HG03196 (cell line): Measurements from ENCODE around the gene KRT81.
"Not testable (repeated sequence)": the region's sequence is repeated elsewhere in the genome, so short reads cannot be mapped to it uniquely, and the experiment has no call there.

Experiments used
- ATAC-seq: cut with Tn5 transposase; IDR thresholded peaks from one replicate; pipeline ENCODE4 v1.9.1; 2021; ENCODE audit not compliant: unreplicated experiment

KRT81 gene

DNA sequence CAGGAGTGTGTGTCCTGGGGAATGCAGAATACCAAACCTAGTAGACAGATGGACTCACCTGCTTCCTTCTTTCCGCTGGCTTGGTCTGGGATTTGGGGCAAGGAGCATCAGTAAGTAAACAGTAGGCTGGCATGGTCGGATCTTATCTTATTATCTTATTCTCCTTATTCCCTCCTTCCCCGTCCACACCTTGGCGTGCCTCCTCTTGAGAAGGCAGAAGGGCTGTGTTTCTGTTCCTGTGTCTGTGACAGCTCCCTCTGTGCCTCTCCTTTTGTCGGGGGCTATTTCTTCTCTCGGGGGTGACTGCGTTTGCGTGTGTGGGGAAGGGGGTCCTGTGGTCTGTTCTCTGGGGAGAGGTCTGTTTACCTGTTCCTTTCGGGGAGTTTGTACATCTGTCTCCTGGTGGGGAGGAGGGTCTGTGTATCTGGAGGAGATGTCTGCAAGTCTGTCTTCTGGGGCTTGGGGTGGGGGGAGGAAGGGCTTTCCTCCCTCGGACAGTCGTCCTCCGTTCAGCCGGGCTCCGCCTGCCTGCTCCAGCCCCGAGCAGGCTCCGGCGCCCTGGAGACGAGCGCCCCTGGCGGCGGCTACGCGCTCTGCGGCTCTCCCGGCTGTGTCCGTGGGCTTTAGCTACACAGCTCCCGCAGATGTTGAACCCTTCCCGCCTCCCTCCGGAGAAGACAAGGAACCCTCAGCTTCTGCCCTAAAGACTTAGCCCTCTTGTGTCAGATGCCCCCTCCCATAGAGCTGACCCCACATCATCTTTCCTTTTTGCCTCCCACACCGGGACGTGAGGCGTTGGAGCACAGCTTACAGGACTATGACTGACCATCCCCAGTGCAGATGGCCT is 12.5 kb downstream of the KRT81 start:
- peak; percentile 58 for ATAC-seq

- no peak for ATAC-seq
Measured at GRCh38 chr12:52277486-52278245, 13.7 kb downstream of the KRT81 start.

DNA sequence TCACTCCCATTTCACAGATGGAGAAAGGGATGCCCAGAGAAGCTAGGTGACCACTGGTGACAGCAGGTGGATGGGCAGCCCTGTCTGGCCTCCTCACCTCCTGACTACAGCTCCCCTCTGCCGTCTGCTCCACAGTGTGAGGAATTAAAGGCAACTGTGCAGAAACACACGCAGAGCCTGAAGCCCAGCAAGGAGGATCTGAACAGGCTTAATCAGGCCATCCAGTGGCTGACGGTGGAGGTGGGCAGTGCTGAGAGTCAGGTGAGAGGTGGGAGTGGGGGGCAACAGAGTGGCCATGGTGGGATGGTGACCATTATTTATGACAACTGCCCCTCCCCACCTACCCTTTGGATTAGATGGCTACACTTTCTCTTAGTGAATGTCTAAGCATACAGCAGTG is 15.6 kb downstream of the KRT81 start:
- no peak for ATAC-seq

DNA sequence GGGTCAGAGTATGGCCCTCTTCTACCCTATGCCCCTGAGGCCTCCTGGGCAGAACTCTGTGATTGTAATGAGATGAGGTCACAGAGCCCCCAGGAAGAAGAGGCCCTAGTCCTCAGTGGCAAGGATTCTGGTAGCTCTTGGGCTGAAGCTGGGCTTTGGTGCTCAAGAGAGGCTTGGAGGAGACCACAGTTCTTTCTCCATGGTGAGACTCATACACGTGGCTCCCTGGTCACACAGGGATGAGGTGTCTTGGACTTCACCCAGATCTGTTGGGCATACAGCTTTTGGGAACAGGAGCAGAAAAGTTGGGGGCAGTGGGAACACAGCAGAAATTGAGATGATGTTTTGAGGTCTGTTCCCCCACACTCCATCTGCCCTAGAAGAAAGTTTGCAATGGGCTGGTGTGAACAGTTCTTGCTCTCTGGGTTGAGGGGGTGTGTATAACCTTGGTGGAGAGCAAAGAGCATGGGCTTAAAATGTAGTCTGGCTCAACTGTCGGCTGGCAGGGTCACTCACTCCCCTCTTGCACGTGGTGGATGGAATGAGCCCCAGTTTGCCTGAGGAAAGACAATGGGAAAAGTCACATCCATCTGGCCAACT is 16.7 kb downstream of the KRT81 start, which contains the start of gene KRT86:
KRT86 (plus strand) TSS at position 125 of the 600 bp plus-strand sequence. CDS start 27,272 bp downstream, outside the sequence.
- ATAC-seq = no peak

- ATAC-seq = no peak
Measured at GRCh38 chr12:52271158-52271557, 20.2 kb downstream of the KRT81 start.

GRCh38 chr12:52270541-52271070 is 20.7 kb downstream of the KRT81 start:
- ATAC-seq = no peak

GRCh38 chr12:52268212-52268611 is 23.1 kb downstream of the KRT81 start:
- ATAC-seq = no peak

DNA sequence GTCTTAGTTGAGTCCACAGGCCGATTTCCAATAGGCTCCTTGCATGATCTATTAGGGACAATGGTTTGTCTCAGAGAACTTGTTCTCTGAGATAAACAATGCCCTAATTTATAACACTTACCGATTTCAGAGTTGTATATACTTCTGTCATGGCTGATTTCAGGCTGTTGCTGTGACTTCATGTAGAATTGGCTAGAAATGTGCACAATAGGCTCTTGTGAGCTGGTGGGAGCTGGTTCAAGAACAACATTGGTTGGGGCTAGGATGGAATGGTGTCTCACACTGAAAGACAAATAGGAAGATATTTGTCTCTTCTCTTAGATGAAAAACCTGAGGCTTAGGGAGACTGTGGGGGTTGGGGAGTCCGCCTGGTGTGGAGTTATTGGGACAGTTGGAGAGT is 23.6 kb downstream of the KRT81 start:
- ATAC-seq = no peak

GRCh38 chr12:52267266-52267665 is 24.1 kb downstream of the KRT81 start:
- ATAC-seq = no peak

GRCh38 chr12:52266514-52266913 is 24.8 kb downstream of the KRT81 start:
- ATAC-seq = no peak

DNA sequence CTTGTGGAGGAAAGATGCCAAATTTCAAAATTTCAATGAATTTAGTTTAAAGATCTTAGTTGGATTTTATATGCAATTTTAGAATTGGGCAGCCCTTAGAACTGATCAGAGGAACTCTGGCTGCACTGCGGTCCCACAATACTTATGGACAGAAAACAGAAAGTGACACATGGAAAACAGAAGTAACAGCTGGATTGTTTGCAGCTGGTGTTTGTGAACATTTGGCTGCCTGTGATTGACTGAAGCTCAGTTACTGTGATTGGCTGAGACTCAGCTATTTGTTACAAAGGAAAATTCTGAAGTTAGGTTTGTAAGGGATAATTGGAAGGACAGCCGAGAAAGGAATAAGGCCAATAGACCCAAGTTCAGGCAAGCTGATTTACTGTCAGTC is 26.9 kb downstream of the KRT81 start:
- no peak for ATAC-seq

- no peak for ATAC-seq
Measured at GRCh38 chr12:52263761-52264434, 27.4 kb downstream of the KRT81 start.

- ATAC-seq = no peak
Measured at GRCh38 chr12:52262286-52262685, 29.0 kb downstream of the KRT81 start.

DNA sequence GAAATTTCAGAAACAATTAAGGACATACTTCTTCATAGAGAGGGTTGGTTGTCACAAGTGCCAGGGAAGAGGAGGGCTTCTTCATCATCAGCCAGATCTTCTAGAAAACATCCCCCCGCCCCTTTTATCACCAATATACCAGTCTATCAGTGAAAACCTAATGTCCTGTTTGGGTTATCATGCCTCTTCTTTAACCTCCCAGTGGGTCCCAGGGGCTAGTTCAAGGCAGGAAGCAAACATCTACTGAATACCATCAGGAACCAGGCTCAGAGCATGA is 30.2 kb downstream of the KRT81 start:
- ATAC-seq = no peak

DNA sequence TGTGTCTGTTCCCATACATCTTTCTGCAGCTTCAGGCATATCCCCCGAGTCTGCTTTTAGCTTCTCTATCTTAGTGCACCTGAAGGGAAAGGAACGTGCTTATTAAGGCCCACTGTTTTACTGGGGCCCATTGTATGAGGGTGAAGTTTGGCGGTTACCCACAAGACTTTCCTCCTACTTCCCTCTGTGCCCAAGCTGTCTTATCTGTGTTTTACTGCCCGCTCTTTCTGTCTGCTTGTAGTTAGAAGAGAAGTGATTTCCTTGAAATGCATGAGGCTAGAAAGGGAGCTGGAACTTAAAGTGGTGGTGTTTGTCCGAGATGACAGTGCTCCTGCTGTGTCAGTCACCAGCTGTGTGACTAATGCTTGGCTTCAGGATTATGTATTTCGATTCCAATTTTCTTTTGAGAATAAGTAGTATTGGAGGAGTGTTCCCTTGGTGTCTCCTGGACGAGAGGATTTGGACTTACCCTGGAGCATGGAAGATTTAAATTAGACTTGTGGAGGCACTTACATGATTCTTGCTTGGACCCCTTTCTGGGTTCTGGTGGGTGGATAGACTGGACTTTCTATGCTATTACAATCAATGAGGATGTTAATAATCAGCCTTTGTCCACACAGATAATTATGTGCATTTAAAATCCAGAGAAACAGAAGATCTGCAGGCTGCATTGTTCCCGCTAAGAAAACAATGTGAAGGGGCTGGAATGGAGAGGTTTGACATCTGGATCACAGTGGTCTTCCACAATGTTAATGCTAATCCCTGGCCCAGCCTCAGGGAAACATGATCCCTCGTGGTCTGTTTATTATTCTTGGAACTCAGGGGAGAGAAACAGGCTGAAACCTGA is 30.8 kb downstream of the KRT81 start:
- no peak for ATAC-seq

DNA sequence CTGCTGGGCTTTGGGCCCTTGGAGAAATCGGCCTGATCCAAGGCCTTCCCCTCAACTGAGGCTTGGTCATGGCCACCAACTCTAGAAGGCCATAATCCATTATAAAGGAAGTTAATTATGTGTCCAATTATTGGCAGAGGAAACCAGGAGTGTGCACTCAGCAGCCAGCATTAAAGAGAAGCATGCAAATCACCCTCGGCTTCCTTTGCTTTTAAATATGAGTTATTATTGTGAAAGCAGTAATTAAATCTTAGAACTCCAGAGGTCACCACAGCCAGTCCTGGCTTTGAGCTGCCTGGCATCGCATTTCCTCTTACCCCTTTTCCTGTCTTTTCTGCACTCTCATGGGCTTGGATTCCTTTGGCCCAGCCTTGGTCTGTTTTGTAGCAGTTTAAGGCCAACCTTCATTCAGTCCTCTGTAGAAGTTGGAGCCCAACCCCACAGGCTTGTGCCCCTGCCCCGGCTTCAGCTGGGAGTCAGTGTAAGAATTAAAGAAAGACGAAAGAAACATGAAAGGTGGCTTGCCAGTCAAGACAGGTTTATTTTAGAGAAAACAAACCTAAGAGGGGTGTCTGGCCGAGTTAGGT is 31.6 kb downstream of the KRT81 start:
- no peak for ATAC-seq

GRCh38 chr12:52258335-52258901 is 32.9 kb downstream of the KRT81 start:
- ATAC-seq = no peak

- ATAC-seq = not testable (repeated sequence)
Measured at GRCh38 chr12:52257922-52258321, 33.4 kb downstream of the KRT81 start.

GRCh38 chr12:52257074-52257551 is 34.2 kb downstream of the KRT81 start:
- ATAC-seq = no peak
